GM23248 (cell line): ENCODE results near the gene MOB4. TPM values are rescaled to one million over a fixed set of nuclear protein-coding genes. Genes with fewer than 3 reads are reported as not detected.

ENCODE experiments used
- DNase-seq: peaks from one replicate; pipeline ENCODE4 v3.0.0-alpha.2; 2015
- H2AFZ ChIP-seq: fragments of 200-600 bp; sonication (generic); 2 replicates; pipeline ENCODE4 v1.6.1; 2016; ENCODE audit warnings: antibody characterized with exemption
- H3F3A ChIP-seq: fragments of 200-600 bp; sonication (generic); 2 replicates; pipeline ENCODE4 v1.6.1; 2016; ENCODE audit warnings: mild to moderate bottlenecking, antibody characterized with exemption, mixed run types; ENCODE audit not compliant: insufficient read depth
- H3K27ac ChIP-seq: fragments of 200-600 bp; sonication (generic); 2 replicates; pipeline ENCODE4 v1.5.1; 2016; ENCODE audit warnings: mild to moderate bottlenecking
- H3K27me3 ChIP-seq: fragments of 200-600 bp; sonication (generic); replicated peaks from 2 replicates; pipeline ENCODE4 v1.6.1; 2016; ENCODE audit warnings: mild to moderate bottlenecking; ENCODE audit not compliant: insufficient read depth
- H3K36me3 ChIP-seq: fragments of 200-600 bp; sonication (generic); 2 replicates; pipeline ENCODE4 v1.6.1; 2016; ENCODE audit warnings: low read depth, mild to moderate bottlenecking
- H3K4me1 ChIP-seq: fragments of 200-600 bp; sonication (generic); 2 replicates; pipeline ENCODE4 v1.6.1; 2016; ENCODE audit warnings: mild to moderate bottlenecking; ENCODE audit not compliant: insufficient read depth
- H3K4me2 ChIP-seq: fragments of 200-600 bp; sonication (generic); one replicate; pipeline ENCODE4 v1.6.1; 2016; ENCODE audit warnings: mild to moderate bottlenecking; ENCODE audit not compliant: unreplicated experiment
- H3K4me3 ChIP-seq: fragments of 200-600 bp; sonication (generic); 2 replicates; pipeline ENCODE4 v1.5.1; 2016; ENCODE audit warnings: mild to moderate bottlenecking
- H3K79me2 ChIP-seq: fragments of 200-600 bp; sonication (generic); 2 replicates; pipeline ENCODE4 v1.6.1; 2016; ENCODE audit warnings: mild to moderate bottlenecking; ENCODE audit not compliant: insufficient read depth
- H3K9ac ChIP-seq: fragments of 200-600 bp; sonication (generic); 2 replicates; pipeline ENCODE4 v1.6.1; 2016; ENCODE audit warnings: mild to moderate bottlenecking
- H3K9me2 ChIP-seq: fragments of 200-600 bp; sonication (generic); 2 replicates; pipeline ENCODE4 v1.6.1; 2016; ENCODE audit warnings: mixed run types, mild to moderate bottlenecking, moderate library complexity; ENCODE audit not compliant: insufficient read depth
- H3K9me3 ChIP-seq: fragments of 200-600 bp; sonication (generic); one replicate; pipeline ENCODE4 v1.6.1; 2017; ENCODE audit warnings: low read depth
- H4K20me1 ChIP-seq: fragments of 200-600 bp; sonication (generic); 2 replicates; pipeline ENCODE4 v1.6.0; 2016; ENCODE audit not compliant: insufficient read depth
- EZH2 ChIP-seq: fragments of 200-600 bp; sonication (generic); IDR thresholded peaks from 2 replicates; pipeline ENCODE4 v1.6.1; 2018; ENCODE audit warnings: antibody characterized with exemption, mild to moderate bottlenecking; ENCODE audit not compliant: insufficient read depth, poor library complexity, severe bottlenecking
- EZH2phosphoT487 ChIP-seq: fragments of 200-600 bp; sonication (generic); IDR thresholded peaks from 2 replicates; pipeline ENCODE4 v1.6.1; 2018; ENCODE audit warnings: antibody characterized with exemption, moderate library complexity, mild to moderate bottlenecking, low read depth; ENCODE audit not compliant: insufficient read depth
- WGBS, 2 experiments: methylation state at CpG; one replicate each; pipeline ENCODE4 v1.1.6; 2015 to 2017; ENCODE audit warnings: low lambda C conversion rate in 2 of 2, low coverage in 1 of 2; ENCODE audit errors: missing lambda C conversion rate in 2 of 2; 5-methylcytosine and 5-hydroxymethylcytosine counted together
- in situ Hi-C: fragments of 300-500 bp; cut with MboI; formaldehyde crosslinking; loops from 2 replicates; pipeline ENCODE4 v1.15.0; 2020
- polyA plus RNA-seq: library from polyadenylated mRNA; unstranded; fragments of >200 nt; fragmentation: Nextera tagmentation; extraction: Ambion mirVana; gene quantifications from 2 replicates; pipeline ENCODE4 v1.2.1, GENCODE V29; 2016
- total RNA-seq: library from RNA; depleted of rRNA; stranded (reverse); fragments of >200 nt; shearing (Covaris generic); gene quantifications from 2 replicates; pipeline ENCODE4 v1.2.3, GENCODE V29; 2014

Gene MOB4
- total and polyA plus RNA-seq, 2 experiments from 2014 or later: 45.8 to 67.1 TPM

GRCh38 chr2:197515315-197515738 is 539 bp upstream of the MOB4 start:
- H3K36me3 ChIP-seq: no peaks in the 10 kb centered on the region
- TF ChIP-seq EZH2 (no peak), EZH2phosphoT487 (no peak)
- H3K27me3 ChIP-seq: no peaks in the 10 kb centered on the region
- H3K9me3 ChIP-seq: no peaks in the 10 kb centered on the region
- H3K4me2 ChIP-seq: peak overlapping the region; percentile 87
- H3K79me2 ChIP-seq: peaks cover 45% of the 10 kb centered on the region
- H3K27ac ChIP-seq: peak overlapping the region; percentile 70
- H3K9ac ChIP-seq: peak overlapping the region; percentile 89
- peaks cover 5% of the 10 kb centered on the region; the same call in 1 of the 2 replicates for H4K20me1 ChIP-seq
- in situ Hi-C loops: no loop called here
- H2AFZ ChIP-seq: peak overlapping the region; percentile 93
- peak overlapping the region; percentile 100 for H3K4me3 ChIP-seq
- no peaks in the 10 kb centered on the region for H3K9me2 ChIP-seq
- 3 to 4% methylated on average over 16 of the region's 16 CpGs for WGBS, 2 experiments
- H3K4me1 ChIP-seq: peaks cover 23% of the 10 kb centered on the region
- no peak for DNase-seq
- peaks cover 30% of the 10 kb centered on the region for H3F3A ChIP-seq

GRCh38 chr2:197516393-197516761 is 511 bp downstream of the MOB4 start:
- H3K79me2 ChIP-seq: peaks cover 55% of the 10 kb centered on the region
- peak overlapping the region; percentile 70 for H3K27ac ChIP-seq
- H3F3A ChIP-seq: peaks cover 30% of the 10 kb centered on the region
- peaks cover 23% of the 10 kb centered on the region for H3K4me1 ChIP-seq
- no peaks in the 10 kb centered on the region for H3K36me3 ChIP-seq
- H3K27me3 ChIP-seq: no peaks in the 10 kb centered on the region
- H3K9me3 ChIP-seq: no peaks in the 10 kb centered on the region
- H3K9ac ChIP-seq: peak overlapping the region; percentile 89
- peak overlapping the region; percentile 93 for H2AFZ ChIP-seq
- DNase-seq: peak; percentile 68
- H4K20me1 ChIP-seq: peaks cover 5% of the 10 kb centered on the region; the same call in 1 of the 2 replicates
- no peaks in the 10 kb centered on the region for H3K9me2 ChIP-seq
- H3K4me3 ChIP-seq: peak overlapping the region; percentile 100
- H3K4me2 ChIP-seq: peak overlapping the region; percentile 95
- in situ Hi-C loops: no loop called here
- TF ChIP-seq EZH2: no peak
- no peak for TF ChIP-seq EZH2phosphoT487
- 0 to 2% methylated on average over 10 to 13 of the region's 17 CpGs for WGBS, 2 experiments

- peaks cover 63% of the 10 kb centered on the region for H3K79me2 ChIP-seq
- H3F3A ChIP-seq: peaks cover 30% of the 10 kb centered on the region
- H3K9me2 ChIP-seq: no peaks in the 10 kb centered on the region
- peak overlapping the region; percentile 93; the same call in 1 of the 2 replicates for H2AFZ ChIP-seq
- H3K4me2 ChIP-seq: peak overlapping the region; percentile 95
- peaks cover 5% of the 10 kb centered on the region; the same call in 1 of the 2 replicates for H4K20me1 ChIP-seq
- H3K9ac ChIP-seq: peak overlapping the region; percentile 89
- H3K9me3 ChIP-seq: no peaks in the 10 kb centered on the region
- no peaks in the 10 kb centered on the region for H3K36me3 ChIP-seq
- WGBS, 2 experiments: 2 to 13% methylated on average over 2 of the region's 2 CpGs
- in situ Hi-C loops: no loop called here
- DNase-seq: peak; percentile 23
- peak overlapping the region; percentile 100 for H3K4me3 ChIP-seq
- no peaks in the 10 kb centered on the region for H3K27me3 ChIP-seq
- H3K27ac ChIP-seq: peak overlapping the region; percentile 70; the same call in 1 of the 2 replicates
- H3K4me1 ChIP-seq: peaks cover 23% of the 10 kb centered on the region
- no peak for TF ChIP-seq EZH2phosphoT487
- no peak for TF ChIP-seq EZH2
Observed at GRCh38 chr2:197517150-197517549, 1.3 kb downstream of the MOB4 start.

- no peaks in the 10 kb centered on the region for H3K27me3 ChIP-seq
- in situ Hi-C loops: no loop called here
- 0 out of 2 replicates have a peak, but pooled peaks cover 6% of the 10 kb centered on the region for H4K20me1 ChIP-seq
- TF ChIP-seq EZH2phosphoT487: no peak
- no peak for TF ChIP-seq EZH2
- DNase-seq: peak; percentile 14
- no peak overlapping the region for H3K4me3 ChIP-seq
- H3K36me3 ChIP-seq: peaks cover 36% of the 10 kb centered on the region
- H3K4me1 ChIP-seq: peaks cover 8% of the 10 kb centered on the region
- no peak overlapping the region for H2AFZ ChIP-seq
- no peak overlapping the region for H3K4me2 ChIP-seq
- H3K9me3 ChIP-seq: no peaks in the 10 kb centered on the region
- peaks cover 96% of the 10 kb centered on the region for H3K79me2 ChIP-seq
- no peaks in the 10 kb centered on the region for H3K9me2 ChIP-seq
- H3K9ac ChIP-seq: no peak overlapping the region
- H3K27ac ChIP-seq: no peak overlapping the region
- 40 to 57% methylated on average over 2 of the region's 2 CpGs for WGBS, 2 experiments
- peaks cover 5% of the 10 kb centered on the region; the same call in 1 of the 2 replicates for H3F3A ChIP-seq
Observed at GRCh38 chr2:197538412-197538811, 22.5 kb downstream of the MOB4 start.

- Histone ChIP-seq H3K27ac (no peak overlapping the region), H3K4me3 (no peak overlapping the region), H3K9me2 (no peaks in the 10 kb centered on the region), H3K36me3 (peaks cover 43% of the 10 kb centered on the region), H3F3A (no peaks in the 10 kb centered on the region), H3K4me1 (peaks cover 4% of the 10 kb centered on the region; the same call in 1 of the 2 replicates), H3K79me2 (peaks cover 96% of the 10 kb centered on the region), H3K9ac (no peak overlapping the region), H4K20me1 (0 out of 2 replicates have a peak, but pooled peaks cover 6% of the 10 kb centered on the region), H3K4me2 (no peak overlapping the region), H3K27me3 (no peaks in the 10 kb centered on the region), H2AFZ (no peak overlapping the region), H3K9me3 (no peaks in the 10 kb centered on the region)
- TF ChIP-seq EZH2phosphoT487: no peak
- TF ChIP-seq EZH2: no peak
- 16 to 26% methylated on average over 1 of the region's 1 CpG for WGBS, 2 experiments
- no peak for DNase-seq
- in situ Hi-C loops: no loop called here
Observed at GRCh38 chr2:197539734-197540133, 23.9 kb downstream of the MOB4 start.
